Activated naive CD4-positive, alpha-beta T cell treated with anti-CD3 and anti-CD28 coated beads, Interleukin-2, amount 50 U/mL, for 24 hours (primary cell): ENCODE results near the gene PTH1R.

Source experiments
- H3K27ac Mint-ChIP-seq: one replicate; pipeline ENCODE4 v1.8.0; 2021; ENCODE audit warnings: mild to moderate bottlenecking, mixed read lengths
- H3K27me3 Mint-ChIP-seq: one replicate; pipeline ENCODE4 v1.8.0; 2021; ENCODE audit warnings: mixed read lengths
- H3K36me3 Mint-ChIP-seq: one replicate; pipeline ENCODE4 v1.8.0; 2021; ENCODE audit warnings: mixed read lengths
- H3K4me1 Mint-ChIP-seq: one replicate; pipeline ENCODE4 v1.8.0; 2021; ENCODE audit warnings: mixed read lengths
- H3K4me3 Mint-ChIP-seq: one replicate; pipeline ENCODE4 v1.8.0; 2021; ENCODE audit warnings: mild to moderate bottlenecking, mixed read lengths
- H3K9me3 Mint-ChIP-seq: one replicate; pipeline ENCODE4 v1.8.0; 2021; ENCODE audit warnings: mixed read lengths

The PTH1R gene

GRCh38 chr3:46877406-46878125, at the start of gene PTH1R:
TSS of gene PTH1R (plus strand) at chr3:46877721. CDS start at chr3:46883560, 5,839 bp downstream.
- Mint-ChIP-seq H3K4me1 (peaks cover 12% of the 10 kb centered on the region), H3K27ac (no peak within 1 kb of the TSS), H3K36me3 (no peaks in the 10 kb centered on the region), H3K27me3 (peaks cover 12% of the 10 kb centered on the region), H3K9me3 (no peaks in the 10 kb centered on the region), H3K4me3 (no peak within 1 kb of the TSS)

- Mint-ChIP-seq H3K4me3 (no peak overlapping the region), H3K4me1 (peaks cover 13% of the 10 kb centered on the region), H3K9me3 (no peaks in the 10 kb centered on the region), H3K27me3 (no peaks in the 10 kb centered on the region), H3K27ac (no peak overlapping the region), H3K36me3 (no peaks in the 10 kb centered on the region)
Observed at GRCh38 chr3:46829699-46830208, 47.8 kb upstream of the PTH1R start.

- H3K4me3 Mint-ChIP-seq, result no peak overlapping the region
- peak overlapping the region; percentile 4 for H3K27ac Mint-ChIP-seq
- H3K27me3 Mint-ChIP-seq, result no peaks in the 10 kb centered on the region
- no peaks in the 10 kb centered on the region for H3K9me3 Mint-ChIP-seq
- H3K4me1 Mint-ChIP-seq, result peaks cover 13% of the 10 kb centered on the region
- no peaks in the 10 kb centered on the region for H3K36me3 Mint-ChIP-seq
Observed at GRCh38 chr3:46830801-46831200, 46.7 kb upstream of the PTH1R start.

GRCh38 chr3:46831316-46831715, 46.2 kb upstream of the PTH1R start:
- Mint-ChIP-seq H3K36me3 (no peaks in the 10 kb centered on the region), H3K4me3 (no peak overlapping the region), H3K27me3 (no peaks in the 10 kb centered on the region), H3K4me1 (peaks cover 13% of the 10 kb centered on the region), H3K9me3 (no peaks in the 10 kb centered on the region), H3K27ac (no peak overlapping the region)

GRCh38 chr3:46831841-46832240, 45.7 kb upstream of the PTH1R start:
- Mint-ChIP-seq H3K36me3 (peaks cover 1% of the 10 kb centered on the region), H3K4me3 (no peak overlapping the region), H3K27me3 (no peaks in the 10 kb centered on the region), H3K27ac (no peak overlapping the region), H3K4me1 (peaks cover 13% of the 10 kb centered on the region), H3K9me3 (no peaks in the 10 kb centered on the region)

GRCh38 chr3:46833346-46834300, 43.9 kb upstream of the PTH1R start:
- H3K4me3 Mint-ChIP-seq, result no peak overlapping the region
- peaks cover 6% of the 10 kb centered on the region for H3K9me3 Mint-ChIP-seq
- H3K27ac Mint-ChIP-seq, result no peak overlapping the region
- H3K4me1 Mint-ChIP-seq, result peaks cover 8% of the 10 kb centered on the region
- no peaks in the 10 kb centered on the region for H3K27me3 Mint-ChIP-seq
- peaks cover 5% of the 10 kb centered on the region for H3K36me3 Mint-ChIP-seq

- Mint-ChIP-seq H3K27me3 (no peaks in the 10 kb centered on the region), H3K4me3 (no peak overlapping the region), H3K9me3 (peaks cover 14% of the 10 kb centered on the region), H3K36me3 (peaks cover 12% of the 10 kb centered on the region), H3K27ac (no peak overlapping the region), H3K4me1 (no peaks in the 10 kb centered on the region)
Observed at GRCh38 chr3:46835054-46835453, 42.5 kb upstream of the PTH1R start.

GRCh38 chr3:46835491-46835890, 42.0 kb upstream of the PTH1R start:
- H3K4me3 Mint-ChIP-seq, result no peak overlapping the region
- H3K9me3 Mint-ChIP-seq, result peaks cover 17% of the 10 kb centered on the region
- peaks cover 12% of the 10 kb centered on the region for H3K36me3 Mint-ChIP-seq
- no peaks in the 10 kb centered on the region for H3K4me1 Mint-ChIP-seq
- no peak overlapping the region for H3K27ac Mint-ChIP-seq
- H3K27me3 Mint-ChIP-seq, result no peaks in the 10 kb centered on the region

GRCh38 chr3:46838301-46838700, 39.2 kb upstream of the PTH1R start:
- Mint-ChIP-seq H3K27ac (no peak overlapping the region), H3K36me3 (peaks cover 12% of the 10 kb centered on the region), H3K9me3 (peaks cover 19% of the 10 kb centered on the region), H3K4me3 (no peak overlapping the region), H3K27me3 (no peaks in the 10 kb centered on the region), H3K4me1 (no peaks in the 10 kb centered on the region)

- H3K4me1 Mint-ChIP-seq, result peaks cover 6% of the 10 kb centered on the region
- no peak overlapping the region for H3K27ac Mint-ChIP-seq
- H3K36me3 Mint-ChIP-seq, result peaks cover 12% of the 10 kb centered on the region
- H3K27me3 Mint-ChIP-seq, result no peaks in the 10 kb centered on the region
- H3K9me3 Mint-ChIP-seq, result peaks cover 19% of the 10 kb centered on the region
- H3K4me3 Mint-ChIP-seq, result no peak overlapping the region
Observed at GRCh38 chr3:46840491-46840890, 37.0 kb upstream of the PTH1R start.

- Mint-ChIP-seq H3K36me3 (peaks cover 7% of the 10 kb centered on the region), H3K27me3 (no peaks in the 10 kb centered on the region), H3K9me3 (peaks cover 14% of the 10 kb centered on the region), H3K27ac (no peak overlapping the region), H3K4me3 (no peak overlapping the region), H3K4me1 (peaks cover 12% of the 10 kb centered on the region)
Observed at GRCh38 chr3:46843508-46843907, 34.0 kb upstream of the PTH1R start.

- Mint-ChIP-seq H3K4me3 (peak overlapping the region; percentile 55), H3K27ac (no peak overlapping the region), H3K4me1 (peaks cover 12% of the 10 kb centered on the region), H3K36me3 (peaks cover 1% of the 10 kb centered on the region), H3K9me3 (peaks cover 5% of the 10 kb centered on the region), H3K27me3 (no peaks in the 10 kb centered on the region)
Observed at GRCh38 chr3:46844397-46844796, 33.1 kb upstream of the PTH1R start.

- no peaks in the 10 kb centered on the region for H3K27me3 Mint-ChIP-seq
- no peaks in the 10 kb centered on the region for H3K36me3 Mint-ChIP-seq
- H3K4me3 Mint-ChIP-seq, result peak overlapping the region; percentile 81
- H3K4me1 Mint-ChIP-seq, result peaks cover 12% of the 10 kb centered on the region
- peak overlapping the region; percentile 59 for H3K27ac Mint-ChIP-seq
- peaks cover 5% of the 10 kb centered on the region for H3K9me3 Mint-ChIP-seq
Observed at GRCh38 chr3:46844881-46845312, 32.6 kb upstream of the PTH1R start.

- H3K4me3 Mint-ChIP-seq, result peak overlapping the region; percentile 81
- H3K27ac Mint-ChIP-seq, result peak overlapping the region; percentile 59
- H3K9me3 Mint-ChIP-seq, result peaks cover 2% of the 10 kb centered on the region
- H3K4me1 Mint-ChIP-seq, result peaks cover 12% of the 10 kb centered on the region
- no peaks in the 10 kb centered on the region for H3K27me3 Mint-ChIP-seq
- no peaks in the 10 kb centered on the region for H3K36me3 Mint-ChIP-seq
Observed at GRCh38 chr3:46845397-46845859, 32.1 kb upstream of the PTH1R start.

GRCh38 chr3:46845860-46846623, 31.5 kb upstream of the PTH1R start:
- Mint-ChIP-seq H3K36me3 (no peaks in the 10 kb centered on the region), H3K4me3 (peak overlapping the region; percentile 81), H3K9me3 (no peaks in the 10 kb centered on the region), H3K4me1 (peaks cover 12% of the 10 kb centered on the region), H3K27ac (no peak overlapping the region), H3K27me3 (no peaks in the 10 kb centered on the region)
